ENCODE data around the gene YAP1. TPM values are rescaled to one million over a fixed set of nuclear protein-coding genes. Genes with fewer than 3 reads are reported as not detected.

The YAP1 gene
- total RNA-seq, 4 donors from 2014 or later = 168 to 230 (median 194) TPM

- no peaks in the 10 kb centered on the region for H3K27me3 ChIP-seq
- H3K4me3 ChIP-seq = no peak overlapping the region
- no peaks in the 10 kb centered on the region for H3K9me3 ChIP-seq
- H3K4me1 ChIP-seq = no peaks in the 10 kb centered on the region
- no peaks in the 10 kb centered on the region for H3K36me3 ChIP-seq
- intact Hi-C loops (cut with DNase I; ENCODE audit: low total_unique reads) = no loop called here
- TF ChIP-seq CTCF (IDR thresholded peaks at IDR 0.05) (no peak), POLR2A (IDR thresholded peaks at IDR 0.05) (no peak)
- DNase-seq = no peak
- H3K27ac ChIP-seq = no peak overlapping the region
Measured at GRCh38 chr11:102243399-102243884, 133.2 kb downstream of the YAP1 start.

GRCh38 chr11:102244681-102245409, 134.6 kb downstream of the YAP1 start:
- TF ChIP-seq CTCF (IDR thresholded peaks at IDR 0.05) (no peak), POLR2A (IDR thresholded peaks at IDR 0.05) (no peak)

GRCh38 chr11:102251423-102251822, 141.2 kb downstream of the YAP1 start:
- no peak for DNase-seq
- intact Hi-C loops (cut with DNase I; ENCODE audit: low total_unique reads) = no loop called here
- H3K4me3 ChIP-seq = no peak overlapping the region
- no peaks in the 10 kb centered on the region for H3K9me3 ChIP-seq
- no peak overlapping the region for H3K27ac ChIP-seq
- no peaks in the 10 kb centered on the region for H3K36me3 ChIP-seq
- H3K4me1 ChIP-seq = no peaks in the 10 kb centered on the region
- no peaks in the 10 kb centered on the region for H3K27me3 ChIP-seq
- TF ChIP-seq POLR2A (IDR thresholded peaks at IDR 0.05) = no peak
- TF ChIP-seq CTCF (IDR thresholded peaks at IDR 0.05) = no peak

More at GRCh38 chr11:102244681-102245409, 134.6 kb downstream of the YAP1 start:
- Histone ChIP-seq H3K27me3 (no peaks in the 10 kb centered on the region), H3K9me3 (no peaks in the 10 kb centered on the region), H3K27ac (no peak overlapping the region), H3K4me3 (no peak overlapping the region), H3K4me1 (no peaks in the 10 kb centered on the region), H3K36me3 (no peaks in the 10 kb centered on the region)
- intact Hi-C loops (cut with DNase I; ENCODE audit: low total_unique reads) = no loop called here
- no peak for DNase-seq

- intact Hi-C loops (cut with DNase I; ENCODE audit: low total_unique reads) = no loop called here
- no peak for TF ChIP-seq CTCF (IDR thresholded peaks at IDR 0.05)
- no peak for TF ChIP-seq POLR2A (IDR thresholded peaks at IDR 0.05)
- H3K9me3 ChIP-seq = no peaks in the 10 kb centered on the region
- H3K27ac ChIP-seq = no peak overlapping the region
- no peak for DNase-seq
- H3K4me1 ChIP-seq = no peaks in the 10 kb centered on the region
- H3K36me3 ChIP-seq = no peaks in the 10 kb centered on the region
- no peak overlapping the region for H3K4me3 ChIP-seq
- no peaks in the 10 kb centered on the region for H3K27me3 ChIP-seq
Measured at GRCh38 chr11:102252339-102252891, 142.2 kb downstream of the YAP1 start.

- no peak for TF ChIP-seq POLR2A (IDR thresholded peaks at IDR 0.05)
- no peak for TF ChIP-seq CTCF (IDR thresholded peaks at IDR 0.05)
- no peak for DNase-seq
- Histone ChIP-seq H3K36me3 (no peaks in the 10 kb centered on the region), H3K4me3 (no peak overlapping the region), H3K27ac (no peak overlapping the region), H3K9me3 (no peaks in the 10 kb centered on the region), H3K27me3 (no peaks in the 10 kb centered on the region), H3K4me1 (no peaks in the 10 kb centered on the region)
- intact Hi-C loops (cut with DNase I; ENCODE audit: low total_unique reads) = no loop called here
Measured at GRCh38 chr11:102253020-102253715, 142.9 kb downstream of the YAP1 start.

Measured in uterus (tissue), 4 donors.